ENCODE data around the gene NANP. TPM values are rescaled to one million over a fixed set of nuclear protein-coding genes. Genes with fewer than 3 reads are reported as not detected.
A peak's percentile ranks its signal among the peaks of the same experiment; 100 is the strongest.

The NANP gene
- total and polyA plus RNA-seq, 2 of the 13 experiments (the other 11 are each of a cell fraction or from before 2014, with no cell fraction given), result 8.9 to 21.5 TPM

DNA sequence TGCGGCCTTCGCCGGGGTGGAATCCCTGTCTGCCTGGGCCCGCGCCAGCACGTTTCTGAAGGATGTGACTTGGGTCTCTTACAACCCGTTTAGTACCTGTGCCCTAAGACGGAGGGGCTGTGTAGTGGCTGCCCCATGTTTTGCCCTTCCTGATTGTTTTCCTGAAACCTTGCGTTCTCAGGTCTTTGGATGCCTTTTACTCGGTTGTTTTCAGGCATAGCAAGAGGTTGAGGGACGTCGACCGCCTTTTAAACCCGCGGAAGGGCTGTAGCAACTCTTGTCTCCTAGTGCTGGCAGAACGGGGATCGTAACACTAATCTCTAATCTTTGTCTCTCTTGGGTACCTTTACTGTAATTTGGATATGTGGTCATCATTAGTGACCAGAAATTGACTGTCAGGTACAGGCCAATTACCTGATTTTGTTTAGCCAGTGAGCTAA lies 706 bp upstream of the NANP start (continued):
- TF ChIP-seq, protein P1, sequence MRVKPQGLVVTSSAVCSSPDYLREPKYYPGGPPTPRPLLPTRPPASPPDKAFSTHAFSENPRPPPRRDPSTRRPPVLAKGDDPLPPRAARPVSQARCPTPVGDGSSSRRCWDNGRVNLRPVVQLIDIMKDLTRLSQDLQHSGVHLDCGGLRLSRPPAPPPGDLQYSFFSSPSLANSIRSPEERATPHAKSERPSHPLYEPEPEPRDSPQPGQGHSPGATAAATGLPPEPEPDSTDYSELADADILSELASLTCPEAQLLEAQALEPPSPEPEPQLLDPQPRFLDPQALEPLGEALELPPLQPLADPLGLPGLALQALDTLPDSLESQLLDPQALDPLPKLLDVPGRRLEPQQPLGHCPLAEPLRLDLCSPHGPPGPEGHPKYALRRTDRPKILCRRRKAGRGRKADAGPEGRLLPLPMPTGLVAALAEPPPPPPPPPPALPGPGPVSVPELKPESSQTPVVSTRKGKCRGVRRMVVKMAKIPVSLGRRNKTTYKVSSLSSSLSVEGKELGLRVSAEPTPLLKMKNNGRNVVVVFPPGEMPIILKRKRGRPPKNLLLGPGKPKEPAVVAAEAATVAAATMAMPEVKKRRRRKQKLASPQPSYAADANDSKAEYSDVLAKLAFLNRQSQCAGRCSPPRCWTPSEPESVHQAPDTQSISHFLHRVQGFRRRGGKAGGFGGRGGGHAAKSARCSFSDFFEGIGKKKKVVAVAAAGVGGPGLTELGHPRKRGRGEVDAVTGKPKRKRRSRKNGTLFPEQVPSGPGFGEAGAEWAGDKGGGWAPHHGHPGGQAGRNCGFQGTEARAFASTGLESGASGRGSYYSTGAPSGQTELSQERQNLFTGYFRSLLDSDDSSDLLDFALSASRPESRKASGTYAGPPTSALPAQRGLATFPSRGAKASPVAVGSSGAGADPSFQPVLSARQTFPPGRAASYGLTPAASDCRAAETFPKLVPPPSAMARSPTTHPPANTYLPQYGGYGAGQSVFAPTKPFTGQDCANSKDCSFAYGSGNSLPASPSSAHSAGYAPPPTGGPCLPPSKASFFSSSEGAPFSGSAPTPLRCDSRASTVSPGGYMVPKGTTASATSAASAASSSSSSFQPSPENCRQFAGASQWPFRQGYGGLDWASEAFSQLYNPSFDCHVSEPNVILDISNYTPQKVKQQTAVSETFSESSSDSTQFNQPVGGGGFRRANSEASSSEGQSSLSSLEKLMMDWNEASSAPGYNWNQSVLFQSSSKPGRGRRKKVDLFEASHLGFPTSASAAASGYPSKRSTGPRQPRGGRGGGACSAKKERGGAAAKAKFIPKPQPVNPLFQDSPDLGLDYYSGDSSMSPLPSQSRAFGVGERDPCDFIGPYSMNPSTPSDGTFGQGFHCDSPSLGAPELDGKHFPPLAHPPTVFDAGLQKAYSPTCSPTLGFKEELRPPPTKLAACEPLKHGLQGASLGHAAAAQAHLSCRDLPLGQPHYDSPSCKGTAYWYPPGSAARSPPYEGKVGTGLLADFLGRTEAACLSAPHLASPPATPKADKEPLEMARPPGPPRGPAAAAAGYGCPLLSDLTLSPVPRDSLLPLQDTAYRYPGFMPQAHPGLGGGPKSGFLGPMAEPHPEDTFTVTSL (CRISPR knock-in tag; IDR thresholded peaks at IDR 0.05; ENCODE audit: borderline replicate concordance), result no peak
- TF ChIP-seq ZNF10 (CRISPR knock-in tag; IDR thresholded peaks at IDR 0.05; ENCODE audit: borderline replicate concordance, low read depth) (no peak; the same call in 1 of the 2 replicates), MYC (CRISPR knock-in tag; IDR thresholded peaks at IDR 0.05; ENCODE audit: borderline replicate concordance) (no peak), EED (CRISPR knock-in tag; IDR thresholded peaks at IDR 0.05) (no peak), ZNF781 (CRISPR knock-in tag; IDR thresholded peaks at IDR 0.05; ENCODE audit: borderline replicate concordance, not compliant biosample characterization) (peak; percentile 98), ZNF776 (CRISPR knock-in tag; IDR thresholded peaks at IDR 0.05) (peak; percentile 6; the same call in 1 of the 2 replicates), ZNF567 (CRISPR knock-in tag; IDR thresholded peaks at IDR 0.05; ENCODE audit: borderline replicate concordance) (0 out of 2 replicates have a peak, but pooled peaks have one; percentile 18), HNRNPH1 (optimal IDR thresholded peaks at IDR 0.05; ENCODE audit: low read depth, low read length) (no peak), ZNF598 (CRISPR knock-in tag; IDR thresholded peaks at IDR 0.05; ENCODE audit: borderline replicate concordance) (peak; percentile 2; the same call in 1 of the 2 replicates), TCF7 (IDR thresholded peaks at IDR 0.05; ENCODE audit: low read depth) (no peak), ATRX (CRISPR knock-in tag; IDR thresholded peaks at IDR 0.05; ENCODE audit: borderline replicate concordance) (no peak), IRF2 (CRISPR knock-in tag; IDR thresholded peaks at IDR 0.05) (no peak)
- TF ChIP-seq, protein P2, sequence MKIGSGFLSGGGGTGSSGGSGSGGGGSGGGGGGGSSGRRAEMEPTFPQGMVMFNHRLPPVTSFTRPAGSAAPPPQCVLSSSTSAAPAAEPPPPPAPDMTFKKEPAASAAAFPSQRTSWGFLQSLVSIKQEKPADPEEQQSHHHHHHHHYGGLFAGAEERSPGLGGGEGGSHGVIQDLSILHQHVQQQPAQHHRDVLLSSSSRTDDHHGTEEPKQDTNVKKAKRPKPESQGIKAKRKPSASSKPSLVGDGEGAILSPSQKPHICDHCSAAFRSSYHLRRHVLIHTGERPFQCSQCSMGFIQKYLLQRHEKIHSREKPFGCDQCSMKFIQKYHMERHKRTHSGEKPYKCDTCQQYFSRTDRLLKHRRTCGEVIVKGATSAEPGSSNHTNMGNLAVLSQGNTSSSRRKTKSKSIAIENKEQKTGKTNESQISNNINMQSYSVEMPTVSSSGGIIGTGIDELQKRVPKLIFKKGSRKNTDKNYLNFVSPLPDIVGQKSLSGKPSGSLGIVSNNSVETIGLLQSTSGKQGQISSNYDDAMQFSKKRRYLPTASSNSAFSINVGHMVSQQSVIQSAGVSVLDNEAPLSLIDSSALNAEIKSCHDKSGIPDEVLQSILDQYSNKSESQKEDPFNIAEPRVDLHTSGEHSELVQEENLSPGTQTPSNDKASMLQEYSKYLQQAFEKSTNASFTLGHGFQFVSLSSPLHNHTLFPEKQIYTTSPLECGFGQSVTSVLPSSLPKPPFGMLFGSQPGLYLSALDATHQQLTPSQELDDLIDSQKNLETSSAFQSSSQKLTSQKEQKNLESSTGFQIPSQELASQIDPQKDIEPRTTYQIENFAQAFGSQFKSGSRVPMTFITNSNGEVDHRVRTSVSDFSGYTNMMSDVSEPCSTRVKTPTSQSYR (CRISPR knock-in tag; IDR thresholded peaks at IDR 0.05; ENCODE audit: borderline replicate concordance), result peak; percentile 36; the same call in 1 of the 2 replicates
- TF ChIP-seq, protein P3, sequence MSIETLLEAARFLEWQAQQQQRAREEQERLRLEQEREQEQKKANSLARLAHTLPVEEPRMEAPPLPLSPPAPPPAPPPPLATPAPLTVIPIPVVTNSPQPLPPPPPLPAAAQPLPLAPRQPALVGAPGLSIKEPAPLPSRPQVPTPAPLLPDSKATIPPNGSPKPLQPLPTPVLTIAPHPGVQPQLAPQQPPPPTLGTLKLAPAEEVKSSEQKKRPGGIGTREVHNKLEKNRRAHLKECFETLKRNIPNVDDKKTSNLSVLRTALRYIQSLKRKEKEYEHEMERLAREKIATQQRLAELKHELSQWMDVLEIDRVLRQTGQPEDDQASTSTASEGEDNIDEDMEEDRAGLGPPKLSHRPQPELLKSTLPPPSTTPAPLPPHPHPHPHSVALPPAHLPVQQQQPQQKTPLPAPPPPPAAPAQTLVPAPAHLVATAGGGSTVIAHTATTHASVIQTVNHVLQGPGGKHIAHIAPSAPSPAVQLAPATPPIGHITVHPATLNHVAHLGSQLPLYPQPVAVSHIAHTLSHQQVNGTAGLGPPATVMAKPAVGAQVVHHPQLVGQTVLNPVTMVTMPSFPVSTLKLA (IDR thresholded peaks at IDR 0.05), result no peak
- TF ChIP-seq, protein P4, sequence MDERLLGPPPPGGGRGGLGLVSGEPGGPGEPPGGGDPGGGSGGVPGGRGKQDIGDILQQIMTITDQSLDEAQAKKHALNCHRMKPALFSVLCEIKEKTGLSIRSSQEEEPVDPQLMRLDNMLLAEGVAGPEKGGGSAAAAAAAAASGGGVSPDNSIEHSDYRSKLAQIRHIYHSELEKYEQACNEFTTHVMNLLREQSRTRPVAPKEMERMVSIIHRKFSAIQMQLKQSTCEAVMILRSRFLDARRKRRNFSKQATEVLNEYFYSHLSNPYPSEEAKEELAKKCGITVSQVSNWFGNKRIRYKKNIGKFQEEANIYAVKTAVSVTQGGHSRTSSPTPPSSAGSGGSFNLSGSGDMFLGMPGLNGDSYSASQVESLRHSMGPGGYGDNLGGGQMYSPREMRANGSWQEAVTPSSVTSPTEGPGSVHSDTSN (CRISPR knock-in tag; IDR thresholded peaks at IDR 0.05), result no peak
- TF ChIP-seq, protein P5, sequence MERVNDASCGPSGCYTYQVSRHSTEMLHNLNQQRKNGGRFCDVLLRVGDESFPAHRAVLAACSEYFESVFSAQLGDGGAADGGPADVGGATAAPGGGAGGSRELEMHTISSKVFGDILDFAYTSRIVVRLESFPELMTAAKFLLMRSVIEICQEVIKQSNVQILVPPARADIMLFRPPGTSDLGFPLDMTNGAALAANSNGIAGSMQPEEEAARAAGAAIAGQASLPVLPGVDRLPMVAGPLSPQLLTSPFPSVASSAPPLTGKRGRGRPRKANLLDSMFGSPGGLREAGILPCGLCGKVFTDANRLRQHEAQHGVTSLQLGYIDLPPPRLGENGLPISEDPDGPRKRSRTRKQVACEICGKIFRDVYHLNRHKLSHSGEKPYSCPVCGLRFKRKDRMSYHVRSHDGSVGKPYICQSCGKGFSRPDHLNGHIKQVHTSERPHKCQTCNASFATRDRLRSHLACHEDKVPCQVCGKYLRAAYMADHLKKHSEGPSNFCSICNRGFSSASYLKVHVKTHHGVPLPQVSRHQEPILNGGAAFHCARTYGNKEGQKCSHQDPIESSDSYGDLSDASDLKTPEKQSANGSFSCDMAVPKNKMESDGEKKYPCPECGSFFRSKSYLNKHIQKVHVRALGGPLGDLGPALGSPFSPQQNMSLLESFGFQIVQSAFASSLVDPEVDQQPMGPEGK (CRISPR knock-in tag; IDR thresholded peaks at IDR 0.05), result no peak; the same call in 1 of the 2 replicates

All from HepG2 (cell line).